Upper lobe of left lung (tissue), 4 donors: ENCODE data around the gene SCLY.

Experiments used
- CTCF ChIP-seq, 6 experiments: fragments of 450-650 bp in 4 of 6; fragments of 200-600 bp in 2 of 6; sonication (generic) in 2 of 6; IDR thresholded peaks; one replicate each; pipeline ENCODE4 v1.5.1; 2016 to 2019; ENCODE audit warnings: antibody characterized with exemption in 6 of 6
- EP300 ChIP-seq, 4 donors: sonication (generic); formaldehyde crosslinking; IDR thresholded peaks; one replicate each; pipeline ENCODE4 v1.5.1; 2017; ENCODE audit warnings: antibody characterized with exemption in 4 of 4, control low read depth in 2 of 4
- POLR2A ChIP-seq, 4 donors: fragments of 450-650 bp; IDR thresholded peaks; one replicate each; pipeline ENCODE4 v1.5.1; 2016 to 2017; ENCODE audit warnings: antibody characterized with exemption in 4 of 4, mild to moderate bottlenecking in 2 of 4

- no peak for TF ChIP-seq CTCF (IDR thresholded peaks at IDR 0.05)
- TF ChIP-seq POLR2A (IDR thresholded peaks at IDR 0.05), result no peak
- no peak for TF ChIP-seq EP300 (IDR thresholded peaks at IDR 0.05)
Observed at GRCh38 chr2:238136820-238137537, 76.2 kb downstream of the SCLY start.
